IMR-90 (cell line): ENCODE data around the gene PRKN. TPM values are rescaled to one million over a fixed set of nuclear protein-coding genes. Genes with fewer than 3 reads are reported as not detected.

Source experiments
- ATAC-seq: fragments of 200-7000 bp; cut with Tn5 transposase; 2 replicates; pipeline ENCODE4 v1.9.1; 2020; ENCODE audit warnings: low read depth, mild to moderate bottlenecking, moderate library complexity
- BruUV-seq: library from RNA; stranded (reverse); fragments of 400-500 nt; replicated peaks from 2 replicates; lab custom pipeline; 2021; lab: Mats Ljungman, UMichigan
- CTCF ChIA-PET: fragments of 300-600 bp; formaldehyde crosslinking; extraction: SDS; loops from one replicate; lab custom pipeline; 2021; ENCODE audit warnings: antibody characterized with exemption; lab: Yijun Ruan, JAX
- POLR2A ChIA-PET: fragments of 300-600 bp; sonication (Branson Sonifier 250); formaldehyde crosslinking; loops from one replicate; lab custom pipeline; 2022; ENCODE audit warnings: antibody characterized with exemption; ENCODE audit not compliant: unreplicated experiment; lab: Charles Lee
- DNase-seq: peaks from one replicate; pipeline ENCODE4 v3.0.0; 2013
- H2AFZ ChIP-seq: replicated peaks from 2 replicates; pipeline ENCODE3; 2013; ENCODE audit warnings: low read length, mild to moderate bottlenecking; ENCODE audit not compliant: poor library complexity
- H2AK5ac ChIP-seq: 2 replicates; pipeline ENCODE4 v1.6.1; 2013; ENCODE audit warnings: low read depth, low read length, inconsistent platforms
- H2AK9ac ChIP-seq: replicated peaks from 2 replicates; pipeline ENCODE3; 2013; ENCODE audit warnings: mild to moderate bottlenecking, low read depth, low read length, moderate library complexity; ENCODE audit not compliant: poor library complexity
- H2BK120ac ChIP-seq: 2 replicates; pipeline ENCODE4 v1.6.1; 2013; ENCODE audit warnings: low read depth, low read length, inconsistent platforms
- H2BK15ac ChIP-seq: 3 replicates; pipeline ENCODE4 v1.6.1; 2013; ENCODE audit warnings: low read depth, low read length, inconsistent platforms
- H2BK20ac ChIP-seq: 2 replicates; pipeline ENCODE4 v1.6.1; 2013; ENCODE audit warnings: low read depth, mild to moderate bottlenecking, inconsistent platforms, low read length, moderate library complexity
- H2BK5ac ChIP-seq: 2 replicates; pipeline ENCODE4 v1.6.1; 2013; ENCODE audit warnings: mild to moderate bottlenecking, low read depth, low read length, inconsistent platforms; ENCODE audit not compliant: poor library complexity, severe bottlenecking
- H3K14ac ChIP-seq: replicated peaks from 2 replicates; pipeline ENCODE4 v1.6.1; 2013; ENCODE audit warnings: low read depth, low read length, inconsistent platforms
- H3K18ac ChIP-seq: 2 replicates; pipeline ENCODE4 v1.6.1; 2013; ENCODE audit warnings: low read depth, low read length, control low read depth
- H3K23ac ChIP-seq: 2 replicates; pipeline ENCODE4 v1.6.1; 2013; ENCODE audit warnings: low read depth, low read length, inconsistent platforms
- H3K27ac ChIP-seq: 2 replicates; pipeline ENCODE4 v1.5.1; 2013; ENCODE audit warnings: mild to moderate bottlenecking, control low read depth, low read length; ENCODE audit not compliant: insufficient read depth
- H3K27me3 ChIP-seq: 2 replicates; pipeline ENCODE4 v1.6.1; 2013; ENCODE audit warnings: low read length; ENCODE audit not compliant: control insufficient read depth, insufficient read depth
- H3K36me3 ChIP-seq: 2 replicates; pipeline ENCODE4 v1.6.1; 2013; ENCODE audit warnings: low read length, mixed read lengths; ENCODE audit not compliant: control insufficient read depth, insufficient read depth
- H3K4ac ChIP-seq: 2 replicates; pipeline ENCODE4 v1.6.1; 2013; ENCODE audit warnings: low read depth, low read length, inconsistent platforms
- H3K4me1 ChIP-seq: 2 replicates; pipeline ENCODE4 v1.6.1; 2013; ENCODE audit warnings: low read length, mixed read lengths; ENCODE audit not compliant: control insufficient read depth, insufficient read depth
- H3K4me2 ChIP-seq: 2 replicates; pipeline ENCODE4 v1.6.1; 2013; ENCODE audit warnings: low read depth, mild to moderate bottlenecking, control low read depth, low read length, moderate library complexity
- H3K4me3 ChIP-seq: 2 replicates; pipeline ENCODE4 v1.5.1; 2013; ENCODE audit warnings: low read depth, mild to moderate bottlenecking, control low read depth, low read length, moderate library complexity; ENCODE audit not compliant: insufficient read depth
- H3K56ac ChIP-seq: 2 replicates; pipeline ENCODE4 v1.6.1; 2013; ENCODE audit warnings: low read length, inconsistent platforms; ENCODE audit not compliant: insufficient read depth; ENCODE audit errors: extremely low read depth
- H3K79me1 ChIP-seq, 2 experiments: 2 replicates each; pipeline ENCODE4 v1.6.1; 2013; ENCODE audit warnings: low read length in 2 of 2, inconsistent platforms in 1 of 2, low read depth in 1 of 2
- H3K9ac ChIP-seq: 2 replicates; pipeline ENCODE4 v1.6.1; 2013; ENCODE audit warnings: low read depth, low read length, control low read depth
- H3K9me1 ChIP-seq: 2 replicates; pipeline ENCODE4 v1.6.1; 2013; ENCODE audit warnings: low read length, inconsistent platforms; ENCODE audit not compliant: insufficient read depth
- H3K9me3 ChIP-seq: 2 replicates; pipeline ENCODE4 v1.6.1; 2013; ENCODE audit warnings: low read length; ENCODE audit not compliant: control insufficient read depth, insufficient read depth
- H4K20me1 ChIP-seq: 2 replicates; pipeline ENCODE4 v1.6.1; 2013; ENCODE audit warnings: low read length, inconsistent platforms; ENCODE audit not compliant: insufficient read depth
- H4K5ac ChIP-seq: 2 replicates; pipeline ENCODE4 v1.6.1; 2013; ENCODE audit warnings: mild to moderate bottlenecking, low read depth, low read length, control low read depth
- H4K8ac ChIP-seq, 2 experiments: 2 replicates each; pipeline ENCODE4 v1.6.1; 2013; ENCODE audit warnings: low read depth in 2 of 2, low read length in 2 of 2, control low read depth in 1 of 2, inconsistent platforms in 1 of 2
- H4K91ac ChIP-seq: 2 replicates; pipeline ENCODE4 v1.6.1; 2013; ENCODE audit warnings: low read depth, low read length, inconsistent platforms; ENCODE audit not compliant: insufficient read depth
- BHLHE40 ChIP-seq: fragments of 150-350 bp; IDR thresholded peaks from 2 replicates; pipeline ENCODE4 v1.6.1; 2016; ENCODE audit warnings: mild to moderate bottlenecking, low read depth, low read length
- CTCF ChIP-seq: conservative IDR thresholded peaks from 2 replicates; pipeline ENCODE4 v1.5.1; 2012; ENCODE audit warnings: mild to moderate bottlenecking, low read depth, low read length, improper control_type of control experiment
- FOS ChIP-seq: fragments of 150-350 bp; IDR thresholded peaks from 2 replicates; pipeline ENCODE4 v1.6.1; 2016; ENCODE audit warnings: low read depth, low read length
- MAFK ChIP-seq: IDR thresholded peaks from 2 replicates; pipeline ENCODE4 v1.6.1; 2012; ENCODE audit warnings: low read depth, low read length, improper control_type of control experiment
- MAZ ChIP-seq: IDR thresholded peaks from 2 replicates; pipeline ENCODE4 v1.6.1; 2012; ENCODE audit warnings: low read depth, mild to moderate bottlenecking, low read length, improper control_type of control experiment, moderate library complexity, borderline replicate concordance
- MXI1 ChIP-seq: IDR thresholded peaks from 2 replicates; pipeline ENCODE4 v1.6.1; 2012; ENCODE audit warnings: low read depth, mild to moderate bottlenecking, low read length, moderate library complexity, borderline replicate concordance
- RCOR1 ChIP-seq: IDR thresholded peaks from 2 replicates; pipeline ENCODE4 v1.6.1; 2012; ENCODE audit warnings: mild to moderate bottlenecking, low read length, improper control_type of control experiment; ENCODE audit not compliant: insufficient replicate concordance
- SMC3 ChIP-seq: fragments of 150-350 bp; IDR thresholded peaks from 2 replicates; pipeline ENCODE4 v1.6.1; 2016; ENCODE audit warnings: low read depth, mild to moderate bottlenecking, antibody characterized with exemption, low read length, moderate library complexity
- USF2 ChIP-seq: fragments of 150-350 bp; IDR thresholded peaks from 2 replicates; pipeline ENCODE4 v1.6.1; 2017; ENCODE audit warnings: mild to moderate bottlenecking, antibody characterized with exemption, low read length, low read depth
- WGBS, 2 experiments: methylation state at CpG; one replicate each; pipeline versions ENCODE4 v1.1.5 to v1.1.7; 2013; ENCODE audit warnings: missing lambda C conversion rate in 2 of 2; ENCODE audit not compliant: insufficient read length in 1 of 2; ENCODE audit errors: extremely low coverage in 2 of 2; 5-methylcytosine and 5-hydroxymethylcytosine counted together
- dilution Hi-C: fragments of 300-500 bp; cut with HindIII; formaldehyde crosslinking; loops from one replicate; pipeline ENCODE4 v1.14.3; 2018; ENCODE audit warnings: low sequenced_read_pairs; ENCODE audit not compliant: unreplicated experiment
- in situ Hi-C: fragments of 300-500 bp; cut with MboI; formaldehyde crosslinking; loops from 3 replicates; pipeline ENCODE4 v1.14.3; 2019; ENCODE audit warnings: low sequenced_read_pairs, inconsistent platforms, mixed read lengths
- intact Hi-C: fragments of 100-400 bp; cut with micrococcal nuclease; formaldehyde crosslinking; loops from 2 replicates; pipeline ENCODE4 v1.10.0; 2022
- polyA plus RNA-seq, 3 experiments: library from polyadenylated mRNA; depleted of rRNA; stranded (reverse); fragments of >200 nt; gene quantifications; 2 replicates each; pipeline ENCODE4 v1.2.3, GENCODE V29; 2012; ENCODE audit warnings: low replicate concordance in 1 of 3
- total RNA-seq: library from RNA; depleted of rRNA; stranded (reverse); fragments of >200 nt; gene quantifications from 2 replicates; pipeline ENCODE4 v1.2.3, GENCODE V29; 2012

PRKN gene
- total and polyA plus RNA-seq, 2 of the 4 experiments (the other 2 are of a cell fraction): 0.15 to 0.18 TPM

- 60% methylated on average over 2 of the region's 2 CpGs; no CpG with 5 or more reads in 1 of the 2 experiments for WGBS, 2 experiments
- POLR2A ChIA-PET: no interaction called here
Measured at GRCh38 chr6:162613310-162613709, 114.3 kb downstream of the PRKN start.

More at GRCh38 chr6:162613310-162613709, 114.3 kb downstream of the PRKN start:
- no TSS peak for BruUV-seq
- Histone ChIP-seq H3K23ac (no peak overlapping the region), H2BK5ac (no peak overlapping the region), H3K56ac (no peak overlapping the region), H3K4ac (no peak overlapping the region), H3K4me1 (no peaks in the 10 kb centered on the region), H2BK120ac (no peak overlapping the region), H2AK5ac (no peak overlapping the region), H3K9me3 (peaks cover 15% of the 10 kb centered on the region), H3K79me1 (no peaks in the 10 kb centered on the region), H3K18ac (no peak overlapping the region), H2BK15ac (no peak overlapping the region), H3K14ac (no peak overlapping the region), H4K20me1 (no peaks in the 10 kb centered on the region), H4K8ac (no peak overlapping the region), H3K27me3 (no peaks in the 10 kb centered on the region), H4K5ac (no peak overlapping the region), H3K36me3 (no peaks in the 10 kb centered on the region), H3K4me2 (no peak overlapping the region), H4K91ac (no peak overlapping the region), H3K9ac (no peak overlapping the region), H2AFZ (no peak overlapping the region), H3K27ac (no peak overlapping the region), H2BK20ac (no peak overlapping the region), H3K4me3 (no peak overlapping the region), H2AK9ac (no peak overlapping the region), H3K9me1 (no peaks in the 10 kb centered on the region)
- ATAC-seq (no peak), DNase-seq (no peak)
- CTCF ChIA-PET: no interaction called here
- dilution Hi-C loops: no loop called here
- TF ChIP-seq MAFK: no peak
- TF ChIP-seq RCOR1: no peak
- no peak for TF ChIP-seq USF2
- no peak for TF ChIP-seq MAZ
- TF ChIP-seq MXI1: no peak
- TF ChIP-seq BHLHE40: no peak
- no peak for TF ChIP-seq CTCF
- no peak for TF ChIP-seq SMC3
- TF ChIP-seq FOS: no peak
- intact Hi-C loops: no loop called here
- in situ Hi-C loops: no loop called here
